Upper lobe of right lung (tissue), 1 donor: Measurements from ENCODE around the gene KAT14. TPM values are rescaled to one million over a fixed set of nuclear protein-coding genes. Genes with fewer than 3 reads are reported as not detected.
"Not testable (repeated sequence)": the region's sequence is repeated elsewhere in the genome, so short reads cannot be mapped to it uniquely, and the experiment has no call there.

Source experiments
- ATAC-seq: fragments of 200-7000 bp; cut with Tn5 transposase; one replicate; pipeline ENCODE4 v1.9.1; 2020; ENCODE audit warnings: mild to moderate bottlenecking, moderate library complexity
- DNase-seq: peaks from one replicate; pipeline ENCODE4 v3.0.0-alpha.2; 2020
- H3K27ac ChIP-seq: fragments of 200-600 bp; one replicate; pipeline ENCODE4 v1.8.0; 2022
- H3K27me3 ChIP-seq: fragments of 200-600 bp; one replicate; pipeline ENCODE4 v1.8.0; 2022; ENCODE audit warnings: mild to moderate bottlenecking
- H3K36me3 ChIP-seq: fragments of 200-600 bp; one replicate; pipeline ENCODE4 v1.8.0; 2022
- H3K4me1 ChIP-seq: fragments of 200-600 bp; one replicate; pipeline ENCODE4 v1.8.0; 2022
- H3K4me3 ChIP-seq: fragments of 200-600 bp; one replicate; pipeline ENCODE4 v1.8.0; 2022; ENCODE audit warnings: mild to moderate bottlenecking
- H3K9me3 ChIP-seq: fragments of 200-600 bp; one replicate; pipeline ENCODE4 v1.8.0; 2022
- intact Hi-C: fragments of 100-400 bp; cut with DNase I; formaldehyde crosslinking; loops from one replicate; pipeline ENCODE4 v1.11.0; 2022
- total RNA-seq: library from RNA; stranded (reverse); fragmentation: NEBNext Ultra II Directional; extraction: Animal tissue kit (Norgen Biotek cat#: 25700); gene quantifications from one replicate; pipeline ENCODE4 v1.2.1, GENCODE V29; 2021
- TF ChIP-seq, protein P1 (sequence below): fragments of 200-600 bp; IDR thresholded peaks from one replicate; pipeline ENCODE4 v1.8.0; 2022; ENCODE audit warnings: antibody characterized with exemption
- donor health status: DM: no; HTN: yes; CAD: no; lungs with severe emphysema.

KAT14 gene
- total RNA-seq, 1 donor from 2014 or later, result 12.5 TPM

DNA sequence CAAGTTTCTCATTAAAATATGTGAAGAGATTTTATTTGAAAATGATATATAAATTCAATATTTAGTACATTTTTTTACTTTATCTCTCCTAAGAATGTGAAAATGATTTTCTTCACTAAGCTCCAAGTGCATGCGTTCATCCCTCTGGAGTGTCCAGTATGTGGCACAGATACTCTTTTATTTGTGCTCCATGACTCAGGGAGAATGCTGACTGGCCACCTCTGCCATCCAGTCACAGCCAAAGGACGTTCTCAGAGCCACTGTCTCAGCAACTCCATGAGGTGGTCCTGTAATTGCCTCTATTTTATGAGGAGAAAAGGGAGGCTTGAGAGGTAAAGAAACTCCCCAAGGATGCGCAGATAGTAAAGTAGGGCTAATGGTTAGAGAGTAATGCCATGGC, 58.3 kb downstream of the KAT14 start:
- no peak overlapping the region for H3K27ac ChIP-seq
- intact Hi-C loops, result no loop called here
- no peaks in the 10 kb centered on the region for H3K27me3 ChIP-seq
- H3K36me3 ChIP-seq, result no peaks in the 10 kb centered on the region
- ATAC-seq (no peak), DNase-seq (no peak)
- H3K4me3 ChIP-seq, result no peak overlapping the region
- H3K9me3 ChIP-seq, result no peaks in the 10 kb centered on the region
- TF ChIP-seq, protein P1, sequence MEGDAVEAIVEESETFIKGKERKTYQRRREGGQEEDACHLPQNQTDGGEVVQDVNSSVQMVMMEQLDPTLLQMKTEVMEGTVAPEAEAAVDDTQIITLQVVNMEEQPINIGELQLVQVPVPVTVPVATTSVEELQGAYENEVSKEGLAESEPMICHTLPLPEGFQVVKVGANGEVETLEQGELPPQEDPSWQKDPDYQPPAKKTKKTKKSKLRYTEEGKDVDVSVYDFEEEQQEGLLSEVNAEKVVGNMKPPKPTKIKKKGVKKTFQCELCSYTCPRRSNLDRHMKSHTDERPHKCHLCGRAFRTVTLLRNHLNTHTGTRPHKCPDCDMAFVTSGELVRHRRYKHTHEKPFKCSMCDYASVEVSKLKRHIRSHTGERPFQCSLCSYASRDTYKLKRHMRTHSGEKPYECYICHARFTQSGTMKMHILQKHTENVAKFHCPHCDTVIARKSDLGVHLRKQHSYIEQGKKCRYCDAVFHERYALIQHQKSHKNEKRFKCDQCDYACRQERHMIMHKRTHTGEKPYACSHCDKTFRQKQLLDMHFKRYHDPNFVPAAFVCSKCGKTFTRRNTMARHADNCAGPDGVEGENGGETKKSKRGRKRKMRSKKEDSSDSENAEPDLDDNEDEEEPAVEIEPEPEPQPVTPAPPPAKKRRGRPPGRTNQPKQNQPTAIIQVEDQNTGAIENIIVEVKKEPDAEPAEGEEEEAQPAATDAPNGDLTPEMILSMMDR, result no peak
- no peaks in the 10 kb centered on the region for H3K4me1 ChIP-seq

DNA sequence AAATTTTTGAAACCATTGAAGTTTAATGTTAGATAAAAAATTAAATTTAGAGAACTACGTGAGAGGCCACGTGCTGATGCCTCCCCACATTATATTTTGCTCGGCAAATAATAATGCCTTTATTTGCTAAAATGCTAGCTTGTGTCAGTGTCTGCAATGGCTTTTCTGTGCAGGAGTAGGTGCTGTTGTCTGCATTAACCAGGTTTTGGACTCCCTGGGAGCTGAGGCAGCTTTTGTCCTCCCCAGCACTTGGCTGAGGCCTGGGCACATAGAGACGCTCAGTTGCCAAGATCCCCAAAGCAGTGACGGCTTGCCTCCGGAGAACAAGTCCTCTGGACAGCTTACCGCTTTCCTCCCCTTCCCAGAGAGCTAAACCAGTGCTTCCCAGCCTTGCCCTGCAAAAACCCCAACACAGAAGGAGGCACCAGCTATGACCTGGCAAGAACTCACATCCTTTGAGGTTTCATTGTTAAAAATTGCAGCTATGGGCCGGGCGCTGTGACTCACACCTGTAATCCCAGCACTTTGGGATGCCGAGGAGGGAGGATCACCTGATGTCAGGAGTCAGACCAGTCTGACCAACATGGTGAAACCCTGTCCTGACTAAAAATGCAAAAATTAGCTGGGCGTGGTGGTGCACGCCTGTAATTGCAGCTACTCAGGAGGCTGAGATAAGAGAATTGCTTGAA, 59.9 kb downstream of the KAT14 start:
- Histone ChIP-seq H3K4me1 (no peaks in the 10 kb centered on the region), H3K9me3 (no peaks in the 10 kb centered on the region), H3K4me3 (no peak overlapping the region), H3K36me3 (no peaks in the 10 kb centered on the region), H3K27ac (no peak overlapping the region), H3K27me3 (no peaks in the 10 kb centered on the region)
- intact Hi-C loops, result no loop called here
- TF ChIP-seq, protein P1, result no peak
- ATAC-seq (no peak), DNase-seq (no peak)

DNA sequence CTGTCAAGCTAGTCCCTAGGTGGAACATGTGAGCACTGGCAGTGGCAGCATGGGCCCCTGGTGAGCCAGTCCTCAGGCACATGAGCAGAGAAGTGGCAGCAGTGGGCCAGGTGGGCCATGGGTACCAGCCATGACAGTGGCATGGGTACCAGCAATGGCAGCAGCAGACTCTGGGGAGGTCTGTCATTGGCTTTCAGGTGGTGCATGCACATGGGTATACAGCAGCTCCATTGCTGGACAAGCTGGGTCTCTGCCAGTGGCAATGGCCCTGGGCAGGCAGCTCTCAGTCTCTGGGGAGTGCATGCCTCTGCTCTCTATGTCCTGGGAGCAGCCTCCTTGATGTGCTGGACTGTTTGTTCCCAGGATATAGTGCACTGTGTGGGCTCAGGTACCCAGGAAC, 65.3 kb downstream of the KAT14 start:
- Histone ChIP-seq H3K4me1 (no peaks in the 10 kb centered on the region), H3K4me3 (no peak overlapping the region), H3K9me3 (no peaks in the 10 kb centered on the region), H3K27me3 (no peaks in the 10 kb centered on the region), H3K27ac (no peak overlapping the region), H3K36me3 (no peaks in the 10 kb centered on the region)
- DNase-seq, result no peak
- intact Hi-C loops, result no loop called here
- no peak for ATAC-seq
- TF ChIP-seq, protein P1, result no peak

DNA sequence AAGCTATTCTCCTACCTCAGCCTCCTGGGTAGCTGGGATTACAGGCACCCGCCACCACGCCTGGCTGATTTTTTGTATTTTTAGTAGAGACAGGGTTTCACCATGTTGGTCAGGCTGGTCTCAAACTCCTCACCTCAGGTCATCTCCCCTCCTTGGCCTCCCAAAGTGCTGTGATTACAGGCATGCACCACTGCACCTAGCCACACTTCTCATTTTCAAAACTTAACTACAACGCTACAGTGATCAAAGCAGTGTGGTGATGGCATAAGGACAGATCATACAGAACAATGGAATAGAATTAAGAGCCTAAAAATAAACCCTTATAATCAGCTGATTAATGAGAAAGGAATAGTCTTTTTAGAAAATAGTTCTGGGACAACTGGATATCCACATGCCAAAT, 66.0 kb downstream of the KAT14 start:
- H3K36me3 ChIP-seq, ATAC-seq, H3K4me3 ChIP-seq, intact Hi-C loops, H3K9me3 ChIP-seq, H3K4me1 ChIP-seq, H3K27ac ChIP-seq, DNase-seq, H3K27me3 ChIP-seq: not testable (repeated sequence)

DNA sequence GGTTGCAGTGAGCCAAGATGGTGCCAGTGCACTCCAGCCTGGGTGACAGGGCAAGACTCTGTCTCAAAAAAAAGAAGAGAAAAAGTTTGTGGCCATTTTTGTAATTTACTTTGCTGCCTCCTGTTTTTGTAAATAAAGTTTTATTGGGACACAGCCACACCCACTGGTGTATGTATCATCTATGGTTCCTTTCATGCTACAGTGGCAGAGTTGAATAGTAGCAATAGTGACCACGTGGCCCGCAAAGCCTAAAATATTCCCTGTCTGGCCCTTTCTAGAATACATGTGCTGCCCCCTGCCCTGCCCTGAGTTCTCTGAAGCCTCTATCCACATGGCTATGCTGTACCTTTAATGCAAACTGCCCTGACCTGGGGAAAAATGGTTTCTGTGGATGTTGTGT, 75.3 kb downstream of the KAT14 start:
- no peaks in the 10 kb centered on the region for H3K27me3 ChIP-seq
- no peak overlapping the region for H3K4me3 ChIP-seq
- H3K4me1 ChIP-seq, result no peaks in the 10 kb centered on the region
- DNase-seq, result no peak
- TF ChIP-seq, protein P1, result no peak
- no peak overlapping the region for H3K27ac ChIP-seq
- no peaks in the 10 kb centered on the region for H3K36me3 ChIP-seq
- ATAC-seq, result no peak
- intact Hi-C loops, result no loop called here
- no peaks in the 10 kb centered on the region for H3K9me3 ChIP-seq

DNA sequence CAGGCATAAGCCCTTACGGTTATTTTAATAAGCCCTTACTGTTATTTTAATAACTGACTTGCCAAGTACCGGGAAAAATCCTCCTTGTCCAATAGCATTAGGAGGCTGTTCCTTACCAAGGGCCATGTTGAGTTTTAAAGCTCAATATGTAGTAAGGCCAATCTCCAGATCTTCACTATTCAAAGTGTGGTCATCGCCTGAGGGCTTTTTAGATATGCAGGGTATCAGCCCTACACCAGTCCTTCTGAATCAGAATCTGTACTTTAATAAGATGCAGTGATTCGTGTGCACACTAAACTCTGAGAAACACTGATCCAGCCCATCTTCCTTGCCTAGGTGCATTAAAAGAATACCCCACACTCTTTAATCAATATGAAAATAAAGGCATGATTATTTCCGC, 77.9 kb downstream of the KAT14 start:
- intact Hi-C loops, result no loop called here
- no peaks in the 10 kb centered on the region for H3K27me3 ChIP-seq
- no peak for DNase-seq
- H3K27ac ChIP-seq, result no peak overlapping the region
- no peak overlapping the region for H3K4me3 ChIP-seq
- TF ChIP-seq, protein P1, result no peak
- no peaks in the 10 kb centered on the region for H3K36me3 ChIP-seq
- no peaks in the 10 kb centered on the region for H3K4me1 ChIP-seq
- ATAC-seq, result no peak
- H3K9me3 ChIP-seq, result no peaks in the 10 kb centered on the region
